ENCODE measurements around the gene DPP6.

DPP6 gene

DNA sequence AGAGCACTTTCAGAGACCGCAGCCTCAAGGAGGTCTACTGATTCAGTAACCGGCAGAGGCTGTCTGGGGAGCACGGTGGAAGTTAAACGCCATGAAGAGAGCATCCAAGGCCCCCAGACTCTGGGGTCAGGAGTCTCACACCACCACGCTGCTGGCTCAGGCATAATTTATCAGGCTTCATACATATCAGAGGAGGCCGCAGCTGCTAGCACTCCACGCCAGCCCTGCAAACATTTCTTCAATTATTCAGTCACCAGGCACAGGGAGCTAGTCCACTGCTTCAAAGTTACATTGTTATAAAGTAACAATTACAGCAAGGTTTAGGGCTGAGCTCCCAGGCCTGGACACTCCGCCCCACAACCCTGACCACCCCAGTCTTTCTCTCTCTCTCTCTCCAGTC lies 852.9 kb downstream of the DPP6 start:
- DNase-seq, result no peak

- no peak for DNase-seq
Observed at GRCh38 chr7:154905615-154906014, 853.4 kb downstream of the DPP6 start.

DNA sequence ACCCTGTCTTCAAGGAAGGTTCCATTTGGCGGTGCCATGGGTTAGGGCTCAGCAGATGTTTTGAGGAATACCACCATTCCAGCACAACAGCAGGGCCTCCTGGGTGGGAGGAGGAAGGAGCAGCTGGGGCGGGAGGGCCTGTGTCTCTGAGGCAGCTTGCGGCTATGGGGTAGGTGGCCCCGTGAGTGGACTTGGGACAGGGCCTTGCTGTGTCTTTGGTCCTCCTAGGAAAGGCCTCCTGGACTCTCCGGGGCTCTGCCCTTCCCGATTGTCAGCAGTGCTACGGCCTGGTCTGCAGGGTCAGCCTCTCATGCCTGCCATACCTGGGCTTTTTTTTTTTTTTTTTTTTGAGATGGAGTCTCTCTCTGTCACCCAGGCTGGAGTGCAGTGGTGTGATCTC lies 854.0 kb downstream of the DPP6 start:
- DNase-seq, result no peak

- DNase-seq, result no peak
Observed at GRCh38 chr7:154906736-154907355, 854.6 kb downstream of the DPP6 start.

GRCh38 chr7:154907651-154908620 lies 855.7 kb downstream of the DPP6 start:
- no peak for DNase-seq

- DNase-seq, result no peak
Observed at GRCh38 chr7:154909241-154910105, 857.3 kb downstream of the DPP6 start.

DNA sequence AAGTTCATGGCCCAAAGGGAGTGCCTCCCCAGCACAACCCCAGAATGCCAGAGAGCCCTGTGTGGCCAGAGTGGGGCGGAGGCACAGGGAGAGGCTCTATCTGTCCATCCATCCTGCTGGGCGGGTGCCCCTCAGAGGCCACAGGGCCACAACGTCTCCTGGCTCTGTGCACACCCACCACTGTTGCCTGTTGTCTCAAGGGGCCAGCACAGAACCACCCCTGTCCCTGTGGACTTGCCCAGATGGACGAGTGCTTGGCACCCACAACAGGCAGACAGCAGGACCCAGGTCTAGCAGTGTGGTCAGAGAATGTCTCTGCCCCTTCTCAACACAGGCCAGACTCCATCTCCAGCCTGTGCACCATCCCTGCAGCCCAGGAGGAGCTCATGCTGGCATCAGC lies 857.9 kb downstream of the DPP6 start:
- no peak for DNase-seq

GRCh38 chr7:154910977-154911376 lies 858.8 kb downstream of the DPP6 start:
- no peak for DNase-seq

GRCh38 chr7:154911411-154911810 lies 859.2 kb downstream of the DPP6 start:
- no peak for DNase-seq

GRCh38 chr7:154911862-154912455 lies 859.8 kb downstream of the DPP6 start:
- no peak for DNase-seq

- no peak for DNase-seq
Observed at GRCh38 chr7:154912871-154913637, 860.9 kb downstream of the DPP6 start.

GRCh38 chr7:154913638-154914307 lies 861.6 kb downstream of the DPP6 start:
- DNase-seq, result peak; percentile 78

- DNase-seq, result no peak
Observed at GRCh38 chr7:154914308-154914995, 862.3 kb downstream of the DPP6 start.

GRCh38 chr7:154914996-154915380 lies 862.8 kb downstream of the DPP6 start:
- no peak for DNase-seq

GRCh38 chr7:154915600-154915999 lies 863.4 kb downstream of the DPP6 start:
- no peak for DNase-seq

DNA sequence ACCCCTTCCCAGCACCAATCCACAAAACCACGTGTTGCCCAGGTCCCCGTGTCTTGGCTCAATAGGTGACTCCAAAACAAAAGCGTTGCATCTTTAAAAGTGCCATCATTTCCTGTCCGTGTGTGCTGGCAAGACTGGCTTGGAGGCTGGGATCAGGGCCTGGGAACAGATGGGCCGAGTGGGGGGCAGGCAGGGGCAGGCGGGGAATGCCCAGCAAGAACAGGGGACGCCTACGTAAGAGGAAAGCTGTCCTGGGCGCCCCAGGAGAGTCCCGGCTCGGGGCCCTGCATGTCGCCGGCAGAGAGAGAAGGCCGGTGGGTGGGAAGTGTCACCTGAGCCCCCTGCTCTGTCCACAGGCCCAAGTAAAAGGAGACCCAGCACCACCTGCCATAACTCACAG lies 864.2 kb downstream of the DPP6 start:
- DNase-seq, result no peak

DNA sequence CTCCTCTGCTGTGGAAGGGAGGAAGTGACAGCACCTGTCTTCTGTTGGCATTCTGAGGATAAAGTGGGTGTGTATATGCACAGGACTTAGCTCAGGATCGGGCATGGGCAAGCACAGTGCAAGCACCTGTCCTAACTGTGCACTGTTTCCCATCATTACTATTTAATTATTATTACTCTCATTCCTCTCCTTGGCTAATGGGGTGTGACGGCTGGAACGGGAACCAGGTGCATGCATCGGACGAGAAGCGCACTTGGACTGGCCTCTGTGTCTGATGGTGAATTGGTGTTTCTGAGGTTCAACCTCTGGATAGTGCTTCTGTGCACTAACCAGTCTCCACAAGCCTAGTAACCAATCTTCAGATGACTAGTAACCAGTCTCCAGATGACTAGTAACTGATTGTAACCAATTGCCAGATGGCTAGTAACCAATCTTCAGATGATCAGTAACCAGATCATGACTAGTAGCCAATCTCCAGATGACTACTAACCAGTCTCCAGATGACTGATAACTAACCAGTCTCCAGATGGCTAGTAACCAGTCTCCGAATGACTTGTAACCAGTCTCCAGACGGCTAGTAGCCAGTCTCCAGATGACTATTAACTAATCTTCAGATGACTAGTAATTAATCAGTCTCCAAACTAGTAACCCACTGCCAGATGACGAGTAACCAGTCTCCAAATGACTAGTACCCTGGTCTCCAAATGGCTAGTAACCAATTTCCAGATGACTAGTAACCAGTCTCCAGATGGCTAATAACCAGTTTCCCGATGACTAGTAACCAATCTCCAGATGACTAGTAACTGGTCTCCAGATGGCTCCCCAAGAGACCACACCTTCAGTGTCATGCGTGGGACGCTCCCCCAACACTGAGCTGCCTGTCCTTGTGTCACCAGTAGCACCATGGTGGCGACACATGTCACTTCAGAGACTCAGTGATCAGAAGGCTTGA lies 864.9 kb downstream of the DPP6 start:
- DNase-seq, result no peak

DNA sequence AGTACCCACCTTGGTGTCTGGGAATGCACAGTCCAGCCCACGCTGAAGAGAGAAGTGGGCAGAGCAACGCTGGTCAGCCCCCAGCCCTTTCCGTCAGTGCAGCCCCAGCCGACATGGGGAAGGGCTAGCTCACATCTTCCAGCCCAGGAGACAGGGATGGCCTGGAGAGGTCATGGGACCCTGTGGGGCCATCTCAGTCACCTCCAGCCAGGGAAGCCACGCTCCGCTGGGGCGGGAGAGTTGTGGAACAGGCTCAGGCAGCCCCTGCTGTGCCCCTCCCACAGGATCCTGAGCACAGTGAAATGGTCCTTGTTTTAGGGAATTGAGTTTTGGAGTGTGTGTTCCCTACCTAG lies 865.6 kb downstream of the DPP6 start:
- no peak for DNase-seq

GRCh38 chr7:154918266-154918665 lies 866.1 kb downstream of the DPP6 start:
- DNase-seq, result no peak

DNA sequence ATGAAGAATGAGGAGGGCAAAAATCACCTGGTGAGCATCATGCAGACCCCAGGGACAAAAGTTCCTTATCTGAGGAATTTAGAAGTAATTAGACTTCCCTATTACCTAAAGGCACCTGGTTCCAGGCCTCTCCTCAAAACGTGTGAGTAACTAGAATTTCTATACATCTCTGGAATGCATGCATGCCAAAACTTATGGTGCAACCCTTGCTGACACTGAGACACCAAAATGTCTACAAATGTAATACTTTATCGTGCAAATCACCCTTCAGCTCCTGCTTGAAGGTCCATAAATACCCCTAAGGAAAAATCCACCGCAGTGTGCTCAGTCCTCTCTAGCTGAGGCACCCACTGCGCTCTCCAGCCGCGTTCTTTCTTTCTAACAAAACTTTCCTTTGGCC lies 866.5 kb downstream of the DPP6 start:
- no peak for DNase-seq

Measured in NCI-H345 (cell line).